GM18873 (cell line): Measurements from ENCODE around the gene MED28.
A peak's percentile ranks its signal among the peaks of the same experiment; 100 is the strongest.
"Not testable (repeated sequence)": the region's sequence is repeated elsewhere in the genome, so short reads cannot be mapped to it uniquely, and the experiment has no call there.

Experiments
- ATAC-seq: cut with Tn5 transposase; IDR thresholded peaks from one replicate; pipeline ENCODE4 v1.9.1; 2021; ENCODE audit warnings: mild to moderate bottlenecking, moderate library complexity, moderate number of reproducible peaks; ENCODE audit not compliant: unreplicated experiment, low FRiP score

Gene MED28

GRCh38 chr4:17614416-17615299 lies at the start of gene MED28:
MED28 (plus strand) TSS chr4:17614641; CDS start chr4:17614655, 14 bp downstream.
- peak; percentile 95 for ATAC-seq

GRCh38 chr4:17565846-17566245 lies 48.6 kb upstream of the MED28 start:
- no peak for ATAC-seq

GRCh38 chr4:17567271-17567670 lies 47.2 kb upstream of the MED28 start:
- ATAC-seq: no peak

- ATAC-seq: no peak
Measured at GRCh38 chr4:17574206-17574605, 40.2 kb upstream of the MED28 start.

GRCh38 chr4:17575177-17575576 lies 39.3 kb upstream of the MED28 start:
- ATAC-seq: not testable (repeated sequence)

GRCh38 chr4:17576932-17577664 lies 37.3 kb upstream of the MED28 start, which contains the start of gene LAP3:
LAP3 (plus strand) TSS chr4:17577198; CDS start chr4:17577466, 268 bp downstream.
- ATAC-seq: peak; percentile 78

GRCh38 chr4:17577665-17578481 lies 36.6 kb upstream of the MED28 start:
- peak; percentile 6 for ATAC-seq

GRCh38 chr4:17578482-17578891 lies 36.0 kb upstream of the MED28 start:
- ATAC-seq: peak; percentile 28

GRCh38 chr4:17580969-17581368 lies 33.5 kb upstream of the MED28 start:
- no peak for ATAC-seq

- no peak for ATAC-seq
Measured at GRCh38 chr4:17583276-17583675, 31.2 kb upstream of the MED28 start.

- no peak for ATAC-seq
Measured at GRCh38 chr4:17583941-17584340, 30.5 kb upstream of the MED28 start.

- no peak for ATAC-seq
Measured at GRCh38 chr4:17584521-17585213, 29.8 kb upstream of the MED28 start.

- ATAC-seq: no peak
Measured at GRCh38 chr4:17587094-17587822, 27.2 kb upstream of the MED28 start.

- ATAC-seq: no peak
Measured at GRCh38 chr4:17589355-17589754, 25.1 kb upstream of the MED28 start.

- peak; percentile 92 for ATAC-seq
Measured at GRCh38 chr4:17595471-17596005, 18.9 kb upstream of the MED28 start.

- no peak for ATAC-seq
Measured at GRCh38 chr4:17597517-17597916, 16.9 kb upstream of the MED28 start.

GRCh38 chr4:17599826-17600225 lies 14.6 kb upstream of the MED28 start:
- ATAC-seq: no peak

GRCh38 chr4:17605236-17605635 lies 9.2 kb upstream of the MED28 start:
- ATAC-seq: no peak

GRCh38 chr4:17613761-17614415 lies 553 bp upstream of the MED28 start:
- peak; percentile 46 for ATAC-seq
